GM10266 (cell line): ENCODE results near the gene IGFLR1.

Experiments
- DNase-seq: peaks from one replicate; pipeline ENCODE4 v3.0.0; 2012; ENCODE audit errors: extremely low spot score
- TF ChIP-seq, protein P1 (sequence below): IDR thresholded peaks from 2 replicates; pipeline ENCODE4 v1.5.1; 2012; ENCODE audit warnings: mild to moderate bottlenecking, low read depth; ENCODE audit not compliant: control insufficient read depth, insufficient read depth; ENCODE audit errors: missing control alignments

Gene IGFLR1

DNA sequence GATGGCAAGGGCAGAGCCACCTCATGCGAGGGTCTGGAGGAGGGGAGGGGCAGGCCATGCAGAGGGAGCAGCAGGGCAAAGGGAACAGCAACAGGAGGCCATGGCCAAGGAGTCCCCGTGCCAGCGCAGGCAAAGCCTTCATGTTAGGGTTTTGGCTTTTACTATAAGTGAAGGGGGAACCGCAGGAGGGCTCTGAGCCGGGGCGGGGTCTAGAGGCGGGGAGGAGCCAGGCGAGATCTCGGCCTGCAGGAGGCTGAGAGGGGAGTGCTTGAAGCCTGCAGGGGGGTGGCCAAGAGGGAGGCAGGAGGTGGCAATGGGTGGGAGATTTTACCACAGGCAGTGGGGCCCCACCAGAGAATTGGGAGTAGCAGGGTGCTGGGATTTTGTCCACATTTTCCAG, 39.4 kb upstream of the IGFLR1 start:
- DNase-seq, result no peak
- TF ChIP-seq, protein P1, sequence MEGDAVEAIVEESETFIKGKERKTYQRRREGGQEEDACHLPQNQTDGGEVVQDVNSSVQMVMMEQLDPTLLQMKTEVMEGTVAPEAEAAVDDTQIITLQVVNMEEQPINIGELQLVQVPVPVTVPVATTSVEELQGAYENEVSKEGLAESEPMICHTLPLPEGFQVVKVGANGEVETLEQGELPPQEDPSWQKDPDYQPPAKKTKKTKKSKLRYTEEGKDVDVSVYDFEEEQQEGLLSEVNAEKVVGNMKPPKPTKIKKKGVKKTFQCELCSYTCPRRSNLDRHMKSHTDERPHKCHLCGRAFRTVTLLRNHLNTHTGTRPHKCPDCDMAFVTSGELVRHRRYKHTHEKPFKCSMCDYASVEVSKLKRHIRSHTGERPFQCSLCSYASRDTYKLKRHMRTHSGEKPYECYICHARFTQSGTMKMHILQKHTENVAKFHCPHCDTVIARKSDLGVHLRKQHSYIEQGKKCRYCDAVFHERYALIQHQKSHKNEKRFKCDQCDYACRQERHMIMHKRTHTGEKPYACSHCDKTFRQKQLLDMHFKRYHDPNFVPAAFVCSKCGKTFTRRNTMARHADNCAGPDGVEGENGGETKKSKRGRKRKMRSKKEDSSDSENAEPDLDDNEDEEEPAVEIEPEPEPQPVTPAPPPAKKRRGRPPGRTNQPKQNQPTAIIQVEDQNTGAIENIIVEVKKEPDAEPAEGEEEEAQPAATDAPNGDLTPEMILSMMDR, result no peak

DNA sequence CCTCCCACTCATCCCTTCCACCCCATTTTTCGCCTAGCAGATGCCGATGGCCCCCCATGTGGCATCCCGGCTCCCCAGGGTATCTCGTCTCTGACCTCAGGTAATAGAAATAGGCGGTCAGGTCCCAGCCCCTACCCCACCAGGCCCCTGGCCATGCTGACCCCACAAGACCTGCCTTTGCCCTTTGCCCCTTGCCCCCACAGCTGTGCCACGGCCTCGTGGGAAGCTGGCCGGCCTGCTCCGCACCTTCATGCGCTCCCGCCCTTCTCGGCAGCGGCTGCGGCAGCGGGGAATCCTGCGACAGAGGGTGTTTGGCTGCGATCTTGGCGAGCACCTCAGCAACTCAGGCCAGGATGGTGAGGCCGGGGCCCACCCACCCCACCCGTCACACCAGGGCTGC, 38.5 kb upstream of the IGFLR1 start:
- TF ChIP-seq, protein P1, result no peak
- DNase-seq, result no peak

DNA sequence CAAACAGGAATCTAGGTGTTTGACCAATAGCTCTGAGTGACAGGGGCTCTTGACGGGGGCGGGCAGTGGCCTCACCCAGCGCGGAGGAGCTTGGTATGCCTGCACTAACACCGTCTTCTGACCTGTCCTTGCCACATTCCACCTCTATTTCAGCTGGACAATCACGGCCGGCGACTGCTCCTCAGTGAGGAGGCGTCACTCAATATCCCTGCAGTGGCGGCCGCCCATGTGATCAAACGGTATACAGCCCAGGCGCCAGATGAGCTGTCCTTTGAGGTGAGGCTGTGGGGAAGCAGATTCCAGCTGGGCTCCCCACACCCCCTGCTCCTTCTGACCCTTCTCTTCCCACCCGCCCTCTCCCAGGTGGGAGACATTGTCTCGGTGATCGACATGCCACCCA, 37.8 kb upstream of the IGFLR1 start:
- no peak for DNase-seq
- TF ChIP-seq, protein P1, result no peak

DNA sequence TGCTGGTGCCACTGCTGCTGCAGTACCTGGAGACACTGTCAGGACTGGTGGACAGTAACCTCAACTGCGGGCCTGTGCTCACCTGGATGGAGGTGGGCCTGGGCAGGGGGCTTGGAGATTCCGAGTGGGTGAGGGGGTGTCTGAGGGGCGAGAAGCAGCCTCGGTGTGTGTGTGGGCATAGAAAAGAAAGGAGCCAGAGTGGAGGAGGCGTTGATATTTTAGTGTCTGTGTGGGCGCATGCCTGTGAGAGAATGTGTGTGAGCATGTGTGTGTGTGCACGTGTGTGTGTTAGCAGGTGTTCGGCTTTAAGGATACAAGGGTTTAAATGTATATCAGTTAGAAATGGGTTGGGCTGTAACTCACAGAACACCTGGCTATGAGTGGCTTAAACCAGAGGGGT, 36.8 kb upstream of the IGFLR1 start:
- no peak for DNase-seq
- TF ChIP-seq, protein P1, result no peak

DNA sequence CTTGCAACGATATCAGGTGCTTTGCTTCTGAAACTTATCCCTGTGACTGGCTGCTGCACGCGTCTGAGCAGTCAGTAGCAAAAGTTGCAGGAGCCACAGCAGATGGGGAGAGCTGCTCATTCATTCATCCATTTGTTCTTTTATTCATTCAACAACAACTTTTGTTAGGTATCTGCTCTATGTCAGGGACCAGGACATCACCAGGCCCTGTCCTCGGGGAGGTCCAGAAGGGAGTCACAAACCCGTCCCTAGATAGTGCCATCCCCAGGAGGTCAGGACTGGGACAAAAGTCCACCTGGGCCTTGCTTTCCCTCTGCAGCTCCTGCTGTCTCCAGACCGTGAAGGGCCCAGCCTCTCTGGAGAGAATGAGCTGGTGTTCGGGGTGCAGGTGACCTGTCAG, 35.7 kb upstream of the IGFLR1 start:
- TF ChIP-seq, protein P1, result no peak
- no peak for DNase-seq

DNA sequence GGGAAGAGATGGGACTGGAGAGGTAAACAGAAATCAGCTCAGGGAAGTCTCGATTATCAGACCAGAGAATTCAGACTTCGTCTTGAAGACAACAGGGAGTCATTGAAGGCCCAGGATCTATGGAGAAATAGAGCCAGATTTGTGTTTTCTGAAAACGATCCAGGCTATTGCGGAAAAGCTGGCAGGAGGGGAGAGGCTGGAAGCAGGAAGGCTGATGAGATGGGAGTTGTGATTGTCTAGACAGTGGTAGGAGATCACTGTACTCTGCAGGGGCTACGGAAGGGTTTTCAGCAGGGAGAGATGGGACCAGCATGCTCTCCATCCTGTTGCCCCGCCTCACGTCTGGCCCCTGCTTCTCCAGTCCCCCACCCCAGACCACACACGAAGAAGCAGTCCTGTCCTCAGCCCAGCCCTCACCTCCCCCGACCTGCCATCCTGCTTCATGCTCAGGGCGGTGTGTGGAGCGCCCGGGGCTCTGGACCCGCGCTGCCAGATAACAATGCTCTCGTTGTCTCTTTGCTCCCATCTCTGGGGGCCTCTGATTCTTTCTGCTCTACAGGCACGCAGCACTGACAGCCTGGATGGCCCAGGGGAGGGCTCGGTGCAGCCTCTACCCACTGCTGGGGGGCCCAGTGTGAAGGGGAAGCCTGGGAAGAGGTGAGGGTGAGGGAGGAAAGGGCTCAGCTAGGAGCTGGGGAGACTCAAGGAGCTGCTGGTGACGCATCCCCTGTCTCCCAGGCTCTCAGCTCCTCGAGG, 35.0 kb upstream of the IGFLR1 start:
- no peak for DNase-seq
- TF ChIP-seq, protein P1, result no peak

DNA sequence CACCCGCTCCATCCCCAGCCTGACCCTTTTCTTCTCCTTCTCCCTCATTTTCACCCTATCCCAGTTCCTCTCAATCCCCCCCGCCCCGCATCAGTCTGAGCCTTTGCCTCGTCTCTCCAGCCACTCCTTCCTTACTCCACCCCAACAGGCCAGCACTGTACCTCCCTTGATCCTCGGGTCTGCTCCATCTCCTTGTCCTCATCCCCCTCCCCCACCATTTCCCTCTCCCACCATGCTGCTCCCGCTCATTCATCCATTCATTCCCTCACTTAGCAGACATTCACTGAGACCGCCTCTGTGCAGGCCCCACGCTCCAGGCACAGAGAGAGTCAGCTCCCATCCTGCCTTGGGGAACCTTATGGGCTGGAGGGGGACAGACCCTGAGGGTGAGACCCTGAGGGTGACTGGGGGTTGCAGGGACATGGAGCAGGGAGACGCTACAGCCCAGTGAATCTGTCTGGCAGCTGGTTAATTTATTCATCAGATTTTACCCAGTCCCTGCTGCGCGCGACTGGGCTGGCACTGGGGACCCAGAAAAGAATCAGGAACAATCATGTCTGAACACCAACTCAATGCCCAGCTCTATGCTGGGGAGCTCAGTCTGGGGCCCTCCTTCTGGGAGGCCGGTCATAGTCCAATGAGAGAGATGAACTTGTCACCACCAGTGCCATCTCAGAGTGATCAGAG, 34.0 kb upstream of the IGFLR1 start:
- TF ChIP-seq, protein P1, result no peak
- no peak for DNase-seq
